GM12878 (cell line): ENCODE results near the gene EGFR. TPM values are rescaled to one million over a fixed set of nuclear protein-coding genes. Genes with fewer than 3 reads are reported as not detected.

Source experiments
- ATAC-seq: fragments of 200-7000 bp; cut with Tn5 transposase; 3 replicates; pipeline ENCODE4 v1.9.1; 2020; ENCODE audit warnings: mild to moderate bottlenecking, moderate library complexity
- BruUV-seq: library from RNA; stranded (reverse); fragments of 400-500 nt; replicated peaks from 2 replicates; lab custom pipeline; 2021; lab: Mats Ljungman, UMichigan
- CTCF ChIA-PET: fragments of 300-600 bp; sonication (Branson Sonifier 250); formaldehyde crosslinking; extraction: SDS; loops from one replicate; lab custom pipeline; 2021; ENCODE audit warnings: inconsistent platforms; lab: Yijun Ruan, JAX
- POLR2A ChIA-PET: fragments of 350-600 bp; formaldehyde crosslinking; extraction: SDS; loops from one replicate; lab custom pipeline; 2021; ENCODE audit warnings: inconsistent platforms; lab: Charles Lee
- RAD21 ChIA-PET: fragments of 300-600 bp; sonication (Branson Sonifier 250); formaldehyde crosslinking; loops from one replicate; lab custom pipeline; 2023; ENCODE audit warnings: antibody characterized with exemption; ENCODE audit not compliant: unreplicated experiment; lab: Charles Lee
- SMC1A ChIA-PET: fragments of 300-600 bp; sonication (Branson Sonifier 250); formaldehyde crosslinking; loops from one replicate; lab custom pipeline; 2023; ENCODE audit not compliant: unreplicated experiment, uncharacterized antibody; lab: Charles Lee
- DNase-seq: peaks from one replicate; pipeline ENCODE4 v3.0.0-alpha.2; 2011; ENCODE audit warnings: low read depth, low spot score
- FAIRE-seq: peaks from 3 replicates; lab custom pipeline; 2011; peaks lifted over from hg19 to GRCh38; lab: Jason Lieb, UNC
- H2AFZ ChIP-seq: 2 replicates; pipeline ENCODE4 v1.6.0; 2011; ENCODE audit warnings: low read depth, low read length, control low read depth; ENCODE audit not compliant: control insufficient read depth
- H3K27ac ChIP-seq: 2 replicates; pipeline ENCODE4 v1.5.1; 2011; ENCODE audit warnings: control low read depth; ENCODE audit not compliant: control insufficient read depth, insufficient read depth
- H3K27me3 ChIP-seq, 2 experiments: replicated peaks in 1 of 2; 2 replicates each; pipeline versions ENCODE4 v1.6.0 to v1.6.1; 2011; ENCODE audit warnings: low read length in 1 of 2; ENCODE audit not compliant: control insufficient read depth in 2 of 2, insufficient read depth in 2 of 2
- H3K36me3 ChIP-seq, 2 experiments: 2 replicates each; pipeline ENCODE4 v1.5.1; 2011; ENCODE audit warnings: low read length in 1 of 2; ENCODE audit not compliant: control insufficient read depth in 2 of 2, insufficient read depth in 2 of 2
- H3K4me1 ChIP-seq: 2 replicates; pipeline ENCODE4 v1.6.1; 2011; ENCODE audit warnings: mild to moderate bottlenecking, low read length, moderate library complexity, mixed read lengths; ENCODE audit not compliant: control insufficient read depth, insufficient read depth
- H3K4me2 ChIP-seq: 2 replicates; pipeline ENCODE4 v1.6.0; 2011; ENCODE audit warnings: control low read depth; ENCODE audit not compliant: control insufficient read depth, insufficient read depth
- H3K4me3 ChIP-seq: fragments of 200-600 bp; sonication (generic); 2 replicates; pipeline ENCODE4 v1.5.1; 2016
- H3K79me2 ChIP-seq: 2 replicates; pipeline ENCODE4 v1.6.0; 2011; ENCODE audit warnings: low read length; ENCODE audit not compliant: control insufficient read depth, insufficient read depth
- H3K9ac ChIP-seq: 2 replicates; pipeline ENCODE4 v1.8.0; 2011; ENCODE audit warnings: low read length, control low read depth, mixed read lengths; ENCODE audit not compliant: control insufficient read depth, insufficient read depth
- H3K9me3 ChIP-seq: replicated peaks from 3 replicates; pipeline ENCODE4 v1.5.1; 2011; ENCODE audit warnings: mild to moderate bottlenecking, low read length; ENCODE audit not compliant: control insufficient read depth, insufficient read depth
- H4K20me1 ChIP-seq: 2 replicates; pipeline ENCODE4 v1.6.0; 2011; ENCODE audit not compliant: control insufficient read depth, insufficient read depth
- CBX3 ChIP-seq: fragments of 200-600 bp; sonication (generic); IDR thresholded peaks from 2 replicates; pipeline ENCODE4 v1.6.1; 2016; ENCODE audit warnings: low read depth, borderline replicate concordance
- EED ChIP-seq: sonication (generic); IDR thresholded peaks from 2 replicates; pipeline ENCODE4 v1.6.1; 2016; ENCODE audit warnings: antibody characterized with exemption, low read depth
- JUND ChIP-seq: IDR thresholded peaks from 2 replicates; pipeline ENCODE4 v1.6.1; 2012; ENCODE audit warnings: low read depth, mild to moderate bottlenecking, low read length, improper control_type of control experiment, moderate library complexity
- MTA2 ChIP-seq: fragments of 450-650 bp; IDR thresholded peaks from 2 replicates; pipeline ENCODE4 v1.6.1; 2016; ENCODE audit warnings: low read depth, mild to moderate bottlenecking, moderate library complexity
- MTA3 ChIP-seq: IDR thresholded peaks from 2 replicates; pipeline ENCODE4 v1.6.1; 2012; ENCODE audit warnings: low read length, inconsistent platforms, borderline replicate concordance
- NFIC ChIP-seq: IDR thresholded peaks from 2 replicates; pipeline ENCODE4 v1.6.1; 2012; ENCODE audit warnings: low read depth, mild to moderate bottlenecking, inconsistent platforms, low read length, moderate library complexity
- POLR2A ChIP-seq: IDR thresholded peaks from 2 replicates; pipeline ENCODE4 v1.6.1; 2011; ENCODE audit warnings: low read depth, mild to moderate bottlenecking, low read length
- SMC3 ChIP-seq: IDR thresholded peaks from 2 replicates; pipeline ENCODE4 v1.6.1; 2011; ENCODE audit warnings: low read length, improper control_type of control experiment, borderline replicate concordance
- TCF7 ChIP-seq: IDR thresholded peaks from 2 replicates; pipeline ENCODE4 v1.6.1; 2014; ENCODE audit warnings: antibody characterized with exemption, borderline replicate concordance
- YY1 ChIP-seq: IDR thresholded peaks from 2 replicates; pipeline ENCODE4 v1.6.1; 2011; ENCODE audit warnings: low read depth, mild to moderate bottlenecking, low read length
- ZNF207 ChIP-seq: fragments of 450-650 bp; IDR thresholded peaks from 2 replicates; pipeline ENCODE4 v1.6.1; 2014; ENCODE audit warnings: antibody characterized with exemption, mild to moderate bottlenecking, borderline replicate concordance
- ZNF384 ChIP-seq: IDR thresholded peaks from 2 replicates; pipeline ENCODE4 v1.6.1; 2012; ENCODE audit warnings: low read depth, mild to moderate bottlenecking, low read length, improper control_type of control experiment, borderline replicate concordance
- WGBS: methylation state at CpG from one replicate; pipeline ENCODE4 v1.1.6; 2016; ENCODE audit warnings: low lambda C conversion rate; ENCODE audit not compliant: insufficient replicate concordance, insufficient coverage; ENCODE audit errors: missing lambda C conversion rate; 5-methylcytosine and 5-hydroxymethylcytosine counted together
- in situ Hi-C: fragments of 300-500 bp; cut with MboI; formaldehyde crosslinking; loops from 9 replicates; pipeline ENCODE4 v1.14.3; 2018; ENCODE audit warnings: mixed read lengths
- intact Hi-C: fragments of 100-400 bp; cut with micrococcal nuclease; formaldehyde crosslinking; loops from one replicate; pipeline ENCODE4 v1.14.2; 2022; ENCODE audit not compliant: unreplicated experiment
- polyA plus RNA-seq, 11 experiments: library from polyadenylated mRNA; depleted of rRNA in 4 of 11; unstranded in 6 of 11; stranded (reverse) in 5 of 11; fragments of >200 nt; fragmentation: Nextera tagmentation in 4 of 11; fragmentation: Illumina TruSeq in 1 of 11; extraction: Ambion mirVana in 4 of 11; extraction: Trizol in 1 of 11; gene quantifications; 1 replicate in 1 of 11; 2 replicates in 10 of 11; pipeline versions ENCODE4 v1.2.1 to v1.2.3, GENCODE V29; 2011 to 2016; ENCODE audit warnings: inconsistent platforms in 2 of 11, missing spikeins in 2 of 11, low read depth in 1 of 11
- total RNA-seq, 4 experiments: library from RNA; depleted of rRNA in 3 of 4; stranded (reverse); fragments of >200 nt in 3 of 4; fragmentation: Illumina TruSeq in 1 of 4; extraction: Trizol in 1 of 4; gene quantifications; 2 replicates each; pipeline versions ENCODE4 v1.2.1 to v1.2.3, GENCODE V29; 2013 to 2021
- TF ChIP-seq, protein P1 (sequence below): IDR thresholded peaks from 2 replicates; pipeline ENCODE4 v1.6.1; 2011; ENCODE audit warnings: mild to moderate bottlenecking, low read depth, low read length, moderate library complexity; ENCODE audit not compliant: insufficient replicate concordance
- TF ChIP-seq, protein P2 (sequence below): IDR thresholded peaks from 2 replicates; pipeline ENCODE4 v1.6.1; 2011; ENCODE audit warnings: borderline replicate concordance, low read depth, mild to moderate bottlenecking, moderate library complexity, low read length; ENCODE audit not compliant: insufficient read depth, poor library complexity, severe bottlenecking
- TF ChIP-seq, protein P3 (sequence below): fragments of 450-650 bp; IDR thresholded peaks from 2 replicates; pipeline ENCODE4 v1.6.1; 2017; ENCODE audit warnings: low read depth, mild to moderate bottlenecking, moderate library complexity

The EGFR gene
- total and polyA plus RNA-seq, 10 of the 15 experiments (the other 5 are each of a cell fraction or from before 2014, with no cell fraction given): 0.01 to 0.31 TPM; not detected in 8

DNA sequence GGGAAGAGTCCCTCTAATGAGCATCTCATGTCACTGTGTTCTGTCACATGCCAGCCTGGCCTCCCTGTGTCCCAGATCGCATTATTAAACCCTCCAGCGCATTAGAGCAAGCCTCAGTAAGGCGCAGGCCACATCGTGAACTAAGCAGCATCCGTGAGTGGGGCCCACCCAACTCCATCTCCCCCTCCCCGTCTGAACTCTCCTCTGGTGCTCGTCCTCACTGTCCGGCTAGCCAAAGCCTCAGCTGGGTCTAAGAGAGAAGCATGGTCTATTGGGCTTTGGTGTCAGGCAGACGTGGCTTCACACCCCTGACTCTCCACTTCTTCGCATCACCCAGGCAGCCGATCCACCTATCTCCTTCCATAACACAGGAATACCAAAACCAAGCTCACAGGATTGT lies 181.6 kb downstream of the EGFR start:
- ATAC-seq (no peak), DNase-seq (no peak), FAIRE-seq (no peak)
- 59% methylated on average over 11 of the region's 11 CpGs for WGBS
- CTCF ChIA-PET: interaction anchor here (0.7 kb wide), 3 partner anchors 8 to 55 kb away, joined by 3 read pairs; no protein-coding TSS in a partner anchor
- H3K4me3 ChIP-seq: no peak overlapping the region
- no peaks in the 10 kb centered on the region for H3K4me1 ChIP-seq
- no peak overlapping the region for H3K9ac ChIP-seq
- RAD21 ChIA-PET: interaction anchor here (1.0 kb wide), 1 partner anchor 54 kb away, joined by 3 read pairs; no protein-coding TSS in a partner anchor
- POLR2A ChIA-PET: no interaction called here
- no peaks in the 10 kb centered on the region for H3K79me2 ChIP-seq
- in situ Hi-C loops (no loop called here), intact Hi-C loops (no loop called here)
- no peak overlapping the region for H3K4me2 ChIP-seq
- H3K36me3 ChIP-seq: no peaks in the 10 kb centered on the region
- no peaks in the 10 kb centered on the region for H3K9me3 ChIP-seq
- H2AFZ ChIP-seq: no peak overlapping the region
- no peak for TF ChIP-seq MTA3
- TF ChIP-seq ZNF207: no peak
- no peak for TF ChIP-seq ZNF384
- TF ChIP-seq NFIC: no peak
- TF ChIP-seq YY1: no peak
- TF ChIP-seq, protein P1, sequence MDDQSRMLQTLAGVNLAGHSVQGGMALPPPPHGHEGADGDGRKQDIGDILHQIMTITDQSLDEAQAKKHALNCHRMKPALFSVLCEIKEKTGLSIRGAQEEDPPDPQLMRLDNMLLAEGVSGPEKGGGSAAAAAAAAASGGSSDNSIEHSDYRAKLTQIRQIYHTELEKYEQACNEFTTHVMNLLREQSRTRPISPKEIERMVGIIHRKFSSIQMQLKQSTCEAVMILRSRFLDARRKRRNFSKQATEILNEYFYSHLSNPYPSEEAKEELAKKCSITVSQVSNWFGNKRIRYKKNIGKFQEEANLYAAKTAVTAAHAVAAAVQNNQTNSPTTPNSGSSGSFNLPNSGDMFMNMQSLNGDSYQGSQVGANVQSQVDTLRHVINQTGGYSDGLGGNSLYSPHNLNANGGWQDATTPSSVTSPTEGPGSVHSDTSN: no peak
- no peak for TF ChIP-seq TCF7
- no peak for TF ChIP-seq MTA2
- TF ChIP-seq POLR2A: no peak
- TF ChIP-seq EED: no peak
- TF ChIP-seq CBX3: no peak
- TF ChIP-seq, protein P2, sequence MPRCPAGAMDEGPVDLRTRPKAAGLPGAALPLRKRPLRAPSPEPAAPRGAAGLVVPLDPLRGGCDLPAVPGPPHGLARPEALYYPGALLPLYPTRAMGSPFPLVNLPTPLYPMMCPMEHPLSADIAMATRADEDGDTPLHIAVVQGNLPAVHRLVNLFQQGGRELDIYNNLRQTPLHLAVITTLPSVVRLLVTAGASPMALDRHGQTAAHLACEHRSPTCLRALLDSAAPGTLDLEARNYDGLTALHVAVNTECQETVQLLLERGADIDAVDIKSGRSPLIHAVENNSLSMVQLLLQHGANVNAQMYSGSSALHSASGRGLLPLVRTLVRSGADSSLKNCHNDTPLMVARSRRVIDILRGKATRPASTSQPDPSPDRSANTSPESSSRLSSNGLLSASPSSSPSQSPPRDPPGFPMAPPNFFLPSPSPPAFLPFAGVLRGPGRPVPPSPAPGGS: no peak
- no peak for TF ChIP-seq SMC3
- no peak for TF ChIP-seq JUND
- TF ChIP-seq, protein P3, sequence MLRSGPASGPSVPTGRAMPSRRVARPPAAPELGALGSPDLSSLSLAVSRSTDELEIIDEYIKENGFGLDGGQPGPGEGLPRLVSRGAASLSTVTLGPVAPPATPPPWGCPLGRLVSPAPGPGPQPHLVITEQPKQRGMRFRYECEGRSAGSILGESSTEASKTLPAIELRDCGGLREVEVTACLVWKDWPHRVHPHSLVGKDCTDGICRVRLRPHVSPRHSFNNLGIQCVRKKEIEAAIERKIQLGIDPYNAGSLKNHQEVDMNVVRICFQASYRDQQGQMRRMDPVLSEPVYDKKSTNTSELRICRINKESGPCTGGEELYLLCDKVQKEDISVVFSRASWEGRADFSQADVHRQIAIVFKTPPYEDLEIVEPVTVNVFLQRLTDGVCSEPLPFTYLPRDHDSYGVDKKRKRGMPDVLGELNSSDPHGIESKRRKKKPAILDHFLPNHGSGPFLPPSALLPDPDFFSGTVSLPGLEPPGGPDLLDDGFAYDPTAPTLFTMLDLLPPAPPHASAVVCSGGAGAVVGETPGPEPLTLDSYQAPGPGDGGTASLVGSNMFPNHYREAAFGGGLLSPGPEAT: no peak
- H3K27ac ChIP-seq: no peak overlapping the region
- no peaks in the 10 kb centered on the region for H3K27me3 ChIP-seq
- no TSS peak for BruUV-seq
- SMC1A ChIA-PET: interaction anchor here (1.1 kb wide), 1 partner anchor 9 kb away, joined by 4 read pairs; no protein-coding TSS in a partner anchor
- H4K20me1 ChIP-seq: no peaks in the 10 kb centered on the region
